Measurements from ENCODE around the gene HACD1. TPM values are rescaled to one million over a fixed set of nuclear protein-coding genes. Genes with fewer than 3 reads are reported as not detected.
"Not testable (repeated sequence)": the region's sequence is repeated elsewhere in the genome, so short reads cannot be mapped to it uniquely, and the experiment has no call there.

The HACD1 gene
- total RNA-seq, 1 donor from 2014 or later: not detected

- intact Hi-C loops (cut with micrococcal nuclease): loop anchor here (1.0 to 5.0 kb wide), 12 partner anchors 9 to 1782 kb away; partner anchors contain the start of genes HACD1, MINDY3, NSUN6 and PTER
Observed at GRCh38 chr10:17643755-17644484, 26.7 kb upstream of the HACD1 start, which contains the start of gene STAM. Gene STAM (plus strand): TSS chr10:17644151. CDS start chr10:17644340, 189 bp downstream.

GRCh38 chr10:17643339-17643754, 26.2 kb upstream of the HACD1 start:
- intact Hi-C loops (cut with micrococcal nuclease): loop anchor here (1.0 to 5.0 kb wide), 5 partner anchors 8 to 1781 kb away; partner anchors contain the start of genes MINDY3, PTER, RSU1 and VIM

- intact Hi-C loops (cut with micrococcal nuclease): loop anchor here (5.0 kb wide), 2 partner anchors 413 to 1778 kb away; partner anchors contain the start of genes MINDY3 and VIM
Observed at GRCh38 chr10:17640331-17640816, 23.2 kb upstream of the HACD1 start.

DNA sequence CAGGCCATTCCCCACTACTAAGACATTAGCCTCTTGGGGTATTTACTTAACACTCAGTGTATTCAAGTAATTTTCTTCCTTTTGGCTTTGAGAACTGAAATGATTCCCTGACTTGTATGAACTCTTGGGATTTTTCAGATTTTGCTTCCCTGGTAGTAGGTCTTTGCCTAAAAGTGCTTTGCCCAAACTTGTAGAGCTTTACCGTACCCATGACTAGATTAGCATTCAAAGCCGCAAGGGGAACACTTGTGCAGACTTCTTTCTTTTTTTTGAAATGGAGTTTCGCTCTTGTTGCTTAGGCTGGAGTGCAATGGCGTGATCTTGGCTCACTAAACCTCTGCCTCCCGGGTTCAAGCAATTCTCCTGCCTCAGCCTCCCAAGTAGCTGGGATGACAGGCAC, 20.7 kb upstream of the HACD1 start:
- intact Hi-C loops (cut with micrococcal nuclease): no loop called here

DNA sequence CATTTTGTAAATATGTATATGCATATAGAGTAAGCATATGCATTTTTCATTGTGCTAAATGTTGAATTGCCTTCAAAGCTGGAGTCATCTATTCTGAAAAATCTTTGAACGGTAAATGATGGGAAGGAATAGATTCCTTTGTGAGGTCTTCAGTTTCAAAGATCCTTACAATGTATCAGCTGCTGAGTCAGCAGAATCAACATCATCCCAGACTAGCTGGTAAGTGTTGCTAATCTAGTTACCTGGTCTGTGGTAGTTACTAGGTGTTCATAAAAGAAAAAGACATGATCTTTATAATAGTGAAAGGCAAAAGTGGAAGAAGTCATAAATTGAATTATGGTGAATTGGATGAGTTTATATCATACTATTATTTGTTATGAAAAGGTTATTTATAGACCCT, 16.2 kb upstream of the HACD1 start:
- intact Hi-C loops (cut with micrococcal nuclease): no loop called here

DNA sequence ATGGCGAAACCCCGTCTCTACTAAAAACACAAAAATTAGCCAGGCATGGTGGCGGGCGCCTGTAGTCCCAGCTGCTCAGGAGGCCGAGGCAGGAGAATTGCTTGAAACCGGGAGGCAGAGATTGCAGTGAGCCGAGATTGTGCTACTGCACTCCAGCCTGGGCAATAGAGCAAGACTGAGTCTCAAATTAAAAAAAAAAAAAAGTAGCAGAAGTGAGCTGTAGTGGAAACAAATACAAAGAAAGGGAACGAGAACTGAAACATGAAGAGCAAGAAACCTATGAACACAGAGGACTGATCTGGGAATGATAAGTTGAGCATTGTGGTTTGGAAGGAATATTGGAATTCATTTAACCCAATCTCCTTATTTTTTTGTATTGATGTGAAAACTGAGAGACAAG, 15.4 kb upstream of the HACD1 start:
- intact Hi-C loops (cut with micrococcal nuclease): not testable (repeated sequence)

DNA sequence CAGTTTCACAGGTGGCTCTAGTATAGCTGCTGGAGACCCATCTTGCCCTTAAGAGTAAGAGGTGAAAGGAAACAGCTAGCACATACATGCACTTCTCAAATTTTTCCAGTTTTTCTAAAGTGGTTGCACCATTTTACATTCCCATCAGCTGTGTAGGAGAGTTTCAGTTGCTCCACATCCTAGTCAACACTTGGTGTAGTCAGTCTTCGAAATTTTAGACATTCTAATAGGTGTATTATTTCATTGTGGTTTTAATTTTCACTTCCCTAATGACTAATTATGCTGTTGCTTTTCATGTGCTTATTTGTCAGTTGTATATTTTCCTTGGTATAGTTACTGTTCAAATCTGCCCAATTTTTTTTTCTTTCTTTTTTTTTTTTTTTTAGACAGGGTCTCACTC, 9.5 kb upstream of the HACD1 start:
- intact Hi-C loops (cut with micrococcal nuclease): no loop called here

DNA sequence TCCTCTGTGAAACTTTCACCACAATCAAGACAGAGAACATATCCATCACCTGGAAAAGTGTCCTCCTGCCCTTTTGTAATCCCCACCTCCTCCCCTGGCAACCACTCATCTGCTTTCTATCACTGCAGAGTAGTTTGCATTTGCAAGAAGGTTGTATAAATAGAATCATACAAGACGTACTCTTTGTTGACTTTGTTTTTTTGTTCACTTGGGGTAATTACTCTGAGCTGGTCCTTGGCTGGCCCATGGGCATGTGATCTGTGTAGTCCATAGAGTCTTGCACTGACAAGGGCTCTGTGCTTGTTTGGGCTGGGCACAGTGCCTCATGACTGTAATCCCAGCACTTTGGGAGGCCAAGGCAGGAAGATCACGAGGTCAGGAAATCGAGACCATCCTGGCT, 7.8 kb upstream of the HACD1 start:
- intact Hi-C loops (cut with micrococcal nuclease): no loop called here

DNA sequence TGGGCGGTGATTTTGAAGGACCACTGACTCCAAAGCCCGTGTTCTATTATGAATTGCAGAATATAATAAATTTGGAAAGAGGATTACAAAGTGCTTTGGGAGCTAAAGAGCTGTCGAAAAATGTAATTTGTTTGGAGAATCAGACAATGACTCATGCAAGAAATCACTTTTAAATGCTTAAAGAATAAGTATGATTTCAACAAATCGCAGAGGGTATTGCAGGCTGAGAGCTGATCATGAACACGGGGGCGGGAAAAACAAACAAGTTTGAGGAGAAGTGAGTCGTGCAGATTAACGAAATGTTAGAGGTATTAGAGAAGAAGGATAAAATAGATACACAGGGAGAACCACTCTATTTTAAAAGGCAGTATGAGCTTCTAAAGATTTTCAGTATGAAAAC, 4.9 kb upstream of the HACD1 start:
- intact Hi-C loops (cut with micrococcal nuclease): no loop called here

- intact Hi-C loops (cut with micrococcal nuclease): loop anchor here (1.0 kb wide), 1 partner anchor 28 kb away; the partner anchor contains the start of gene STAM
Observed at GRCh38 chr10:17616403-17617030, 657 bp downstream of the HACD1 start.

DNA sequence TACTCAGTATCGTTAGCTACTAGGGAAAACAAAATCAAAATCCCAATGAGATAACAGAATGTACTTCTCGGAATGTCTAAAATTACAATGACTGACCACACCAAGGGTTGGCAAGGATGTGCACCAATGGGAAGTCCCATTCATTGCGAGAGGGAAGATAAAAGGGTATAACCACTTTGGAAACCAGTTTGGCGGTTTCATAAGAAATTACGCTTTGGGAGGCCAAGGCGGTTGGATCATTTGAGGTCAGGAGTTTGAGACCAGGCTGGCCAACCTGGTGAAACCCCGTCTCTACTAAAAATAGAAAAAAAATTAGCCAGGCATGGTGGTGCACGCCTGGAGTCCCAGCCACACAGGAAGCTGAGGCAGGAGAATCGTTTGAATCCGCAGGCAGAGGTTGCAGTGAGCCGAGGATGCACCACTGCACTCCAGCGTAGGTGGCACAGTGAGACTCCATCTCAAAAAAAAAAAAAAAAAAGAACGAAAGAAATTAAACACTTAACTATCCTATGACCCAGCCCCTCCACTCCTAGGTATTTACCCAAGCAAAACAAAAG, 7.6 kb downstream of the HACD1 start:
- intact Hi-C loops (cut with micrococcal nuclease): loop anchor here (5.0 to 10.0 kb wide), 2 partner anchors 235 to 703 kb away; no protein-coding TSS in a partner anchor

- intact Hi-C loops (cut with micrococcal nuclease): loop anchor here (1.0 to 10.0 kb wide), 6 partner anchors 136 to 705 kb away; no protein-coding TSS in a partner anchor
Observed at GRCh38 chr10:17607603-17608332, 9.4 kb downstream of the HACD1 start.

DNA sequence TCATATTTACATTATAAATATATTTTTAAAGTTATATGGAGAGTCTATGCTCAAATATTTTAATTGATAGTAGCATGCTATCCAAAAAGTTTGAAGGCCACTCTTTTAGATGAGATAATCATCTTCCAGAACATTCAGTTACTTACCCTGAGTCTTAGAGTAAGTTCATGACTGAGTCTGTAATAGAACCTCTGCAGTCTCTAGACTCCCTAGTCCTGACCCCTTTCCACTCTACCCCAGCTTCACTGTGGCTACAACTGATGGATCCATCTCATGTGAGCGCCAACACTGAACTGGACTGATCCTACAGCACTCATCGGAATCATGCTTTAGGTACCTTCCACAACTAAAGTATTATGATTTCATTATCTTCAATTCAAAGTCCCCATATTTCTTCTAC, 10.1 kb downstream of the HACD1 start:
- intact Hi-C loops (cut with micrococcal nuclease): loop anchor here (1.0 to 10.0 kb wide), 6 partner anchors 136 to 705 kb away; no protein-coding TSS in a partner anchor

DNA sequence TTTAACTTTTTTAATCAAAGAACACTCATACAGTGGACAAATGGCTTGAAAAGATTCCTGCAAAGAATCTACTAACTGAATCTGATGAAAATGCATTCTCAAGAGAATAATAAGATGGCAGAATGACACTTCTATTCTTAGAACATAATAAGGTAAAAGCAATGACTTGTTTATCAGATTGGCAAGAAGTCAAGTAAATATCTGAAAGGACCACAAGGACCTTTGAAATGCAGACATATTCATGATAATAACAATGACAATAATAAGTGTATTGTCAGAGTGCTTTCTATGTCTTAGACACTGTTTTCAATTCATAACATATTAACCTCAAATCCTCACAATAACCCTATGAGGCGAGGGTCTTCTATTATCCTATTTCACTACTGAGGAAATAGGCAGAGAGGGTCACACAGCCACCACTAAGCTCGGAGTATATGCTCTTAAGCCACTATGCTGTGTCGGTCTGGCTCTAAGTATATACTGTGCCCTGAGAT, 10.6 kb downstream of the HACD1 start:
- intact Hi-C loops (cut with micrococcal nuclease): loop anchor here (1.0 to 10.0 kb wide), 6 partner anchors 137 to 706 kb away; no protein-coding TSS in a partner anchor

DNA sequence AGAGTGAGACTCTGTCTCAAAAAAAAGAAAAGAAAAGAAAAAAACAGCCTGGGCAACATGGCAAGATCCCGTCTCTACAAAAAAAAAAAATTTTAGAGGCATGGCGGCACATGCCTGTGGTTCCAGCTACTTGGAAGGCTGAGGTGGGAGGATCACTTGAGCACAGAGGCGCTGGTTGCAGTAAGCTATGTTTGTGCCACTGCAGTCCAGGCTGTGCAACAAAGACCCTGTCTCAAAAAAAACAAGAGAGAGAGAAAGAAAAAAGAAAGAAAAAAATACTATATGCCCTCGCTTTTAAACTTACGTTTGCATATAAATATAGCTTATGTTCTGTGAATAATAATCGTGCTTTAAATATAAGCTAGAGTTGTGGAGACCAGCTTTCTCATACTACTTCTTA, 11.2 kb downstream of the HACD1 start:
- intact Hi-C loops (cut with micrococcal nuclease): loop anchor here (5.0 to 10.0 kb wide), 2 partner anchors 239 to 706 kb away; no protein-coding TSS in a partner anchor

DNA sequence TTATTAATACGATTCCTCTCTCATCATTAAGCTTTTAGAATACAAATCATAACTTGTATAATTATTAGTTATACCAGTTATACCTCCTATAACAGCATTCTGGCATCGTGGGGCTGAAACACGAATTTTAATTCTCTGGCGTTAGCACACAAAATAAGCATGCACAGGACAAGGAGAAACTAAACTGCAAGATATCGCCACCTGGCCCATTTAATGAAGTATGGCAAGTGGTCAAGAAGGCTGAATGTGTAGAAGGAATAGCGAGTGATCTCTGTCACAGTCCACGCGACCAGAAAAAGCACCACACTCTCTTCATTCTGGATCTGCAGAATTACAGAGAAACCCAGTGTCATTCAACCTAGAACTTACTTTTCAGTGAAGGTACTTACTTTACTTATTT, 18.1 kb downstream of the HACD1 start:
- intact Hi-C loops (cut with micrococcal nuclease): loop anchor here (1.0 kb wide), 1 partner anchor 190 kb away; no protein-coding TSS in a partner anchor

- intact Hi-C loops (cut with micrococcal nuclease): no loop called here
Observed at GRCh38 chr10:17597386-17597785, 19.8 kb downstream of the HACD1 start.

DNA sequence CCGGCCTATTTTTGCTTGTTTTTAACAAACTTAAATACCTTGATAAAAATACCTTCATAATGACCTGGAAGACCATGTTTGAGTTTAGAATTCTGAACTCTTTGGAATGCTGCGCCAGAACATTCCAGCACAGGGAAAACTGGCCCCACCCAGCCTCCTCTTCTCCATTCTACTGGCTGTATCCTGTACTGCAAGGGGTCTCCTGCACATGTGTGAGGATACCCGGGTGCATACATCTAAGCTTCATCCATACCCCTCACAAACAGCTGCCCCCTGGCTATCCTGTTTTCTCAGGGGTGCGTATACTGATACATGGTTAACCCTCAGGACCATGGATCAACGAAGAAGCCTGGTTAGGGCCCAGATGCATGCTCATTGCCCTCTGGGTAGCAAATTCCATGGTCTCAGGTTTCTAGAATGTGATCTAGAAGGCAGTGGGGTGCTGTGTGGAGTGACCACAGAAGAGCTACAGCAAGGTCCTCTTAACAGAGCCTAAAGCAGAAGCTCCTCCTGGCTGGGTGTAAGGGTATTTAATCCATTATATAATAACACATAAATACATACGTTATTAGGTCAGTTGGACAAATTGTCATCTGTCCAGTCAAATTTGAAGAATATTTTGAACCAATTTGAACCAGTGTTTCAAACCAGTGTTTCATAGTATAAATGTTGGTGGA, 26.1 kb downstream of the HACD1 start:
- intact Hi-C loops (cut with micrococcal nuclease): no loop called here

GRCh38 chr10:17589316-17589715, 27.9 kb downstream of the HACD1 start:
- intact Hi-C loops (cut with micrococcal nuclease): loop anchor here (5.0 kb wide), 1 partner anchor 137 kb away; the partner anchor contains the start of gene ST8SIA6

- intact Hi-C loops (cut with micrococcal nuclease): loop anchor here (5.0 kb wide), 1 partner anchor 136 kb away; the partner anchor contains the start of gene ST8SIA6
Observed at GRCh38 chr10:17588420-17588819, 28.8 kb downstream of the HACD1 start.

Measured in T-helper 1 cell treated with Interleukin-12 subunit alpha and Interleukin-12 subunit beta and Interleukin-4 antibody, amounts not matched to agents 30 ng/mL and 1 ng/mL, for 36 hours (primary cell).